Activated CD4-positive, CD25-positive, alpha-beta regulatory T cell treated with anti-CD3 and anti-CD28 coated beads, Interleukin-2, amount 50 U/mL, for 16 hours (primary cell): ENCODE measurements around the gene DLAT.
"Not testable (repeated sequence)": the region's sequence is repeated elsewhere in the genome, so short reads cannot be mapped to it uniquely, and the experiment has no call there.

Experiments
- DNase-seq: peaks from one replicate; pipeline ENCODE4 v3.0.0-alpha.2; 2020; ENCODE audit warnings: low read depth, low spot score

The DLAT gene

GRCh38 chr11:112005422-112006094 is 19.6 kb upstream of the DLAT start:
- no peak for DNase-seq

- not testable (repeated sequence) for DNase-seq
Measured at GRCh38 chr11:112006095-112006441, 19.1 kb upstream of the DLAT start.

- DNase-seq, result not testable (repeated sequence)
Measured at GRCh38 chr11:112011451-112011850, 13.8 kb upstream of the DLAT start.

- no peak for DNase-seq
Measured at GRCh38 chr11:112012874-112013273, 12.3 kb upstream of the DLAT start.

GRCh38 chr11:112013497-112014164 is 11.6 kb upstream of the DLAT start:
- no peak for DNase-seq

- DNase-seq, result no peak
Measured at GRCh38 chr11:112016088-112016764, 9.0 kb upstream of the DLAT start.

- DNase-seq, result no peak
Measured at GRCh38 chr11:112016765-112017376, 8.3 kb upstream of the DLAT start.

GRCh38 chr11:112017538-112017937 is 7.7 kb upstream of the DLAT start:
- DNase-seq, result no peak

- DNase-seq, result no peak
Measured at GRCh38 chr11:112019066-112019465, 6.1 kb upstream of the DLAT start.

- no peak for DNase-seq
Measured at GRCh38 chr11:112023104-112023503, 2.1 kb upstream of the DLAT start.

- DNase-seq, result no peak
Measured at GRCh38 chr11:112024178-112024772, 933 bp upstream of the DLAT start.

GRCh38 chr11:112025707-112026106 is 499 bp downstream of the DLAT start:
- no peak for DNase-seq

GRCh38 chr11:112026784-112027410 is 1.7 kb downstream of the DLAT start:
- DNase-seq, result not testable (repeated sequence)

- DNase-seq, result no peak
Measured at GRCh38 chr11:112029460-112029859, 4.3 kb downstream of the DLAT start.

GRCh38 chr11:112033902-112034301 is 8.7 kb downstream of the DLAT start:
- DNase-seq, result no peak

- DNase-seq, result no peak
Measured at GRCh38 chr11:112037527-112037926, 12.3 kb downstream of the DLAT start.

GRCh38 chr11:112042161-112042960 is 17.2 kb downstream of the DLAT start:
- DNase-seq, result no peak

GRCh38 chr11:112042961-112043304 is 17.7 kb downstream of the DLAT start:
- no peak for DNase-seq

GRCh38 chr11:112044961-112045360 is 19.8 kb downstream of the DLAT start:
- DNase-seq, result no peak

- DNase-seq, result not testable (repeated sequence)
Measured at GRCh38 chr11:112046647-112047046, 21.4 kb downstream of the DLAT start.

- DNase-seq, result not testable (repeated sequence)
Measured at GRCh38 chr11:112048256-112048655, 23.0 kb downstream of the DLAT start.
